Activated naive CD8-positive, alpha-beta T cell treated with anti-CD3 and anti-CD28 coated beads, Interleukin-2, amount 10 ng/mL, durations not matched to agents 7 days and 5 days (primary cell): ENCODE measurements around the gene PARVG. TPM values are rescaled to one million over a fixed set of nuclear protein-coding genes. Genes with fewer than 3 reads are reported as not detected.
A peak's percentile ranks its signal among the peaks of the same experiment; 100 is the strongest.

Experiments used
- ATAC-seq: fragments of 150-1000 bp; cut with Tn5 transposase; one replicate; pipeline ENCODE4 v1.10.0; 2021; ENCODE audit warnings: low read depth, moderate library complexity
- POLR2A ChIA-PET: fragments of 350-600 bp; sonication (Branson Sonifier 250); formaldehyde crosslinking; loops from one replicate; lab custom pipeline; 2021; ENCODE audit warnings: antibody characterized with exemption; lab: Charles Lee
- DNase-seq: peaks from one replicate; pipeline ENCODE4 v3.0.0; 2021
- H3K27ac Mint-ChIP-seq: one replicate; pipeline ENCODE4 v1.8.0; 2022; ENCODE audit warnings: mild to moderate bottlenecking, mixed read lengths
- H3K27me3 Mint-ChIP-seq: one replicate; pipeline ENCODE4 v1.8.0; 2022; ENCODE audit warnings: mild to moderate bottlenecking, moderate library complexity, mixed read lengths
- H3K36me3 Mint-ChIP-seq: one replicate; pipeline ENCODE4 v1.8.0; 2021; ENCODE audit warnings: mild to moderate bottlenecking, mixed read lengths
- H3K4me1 Mint-ChIP-seq: one replicate; pipeline ENCODE4 v1.8.0; 2021; ENCODE audit warnings: mixed read lengths
- H3K4me3 Mint-ChIP-seq: one replicate; pipeline ENCODE4 v1.8.0; 2022; ENCODE audit warnings: mild to moderate bottlenecking, moderate library complexity, mixed read lengths
- H3K9me3 Mint-ChIP-seq: one replicate; pipeline ENCODE4 v1.8.0; 2021; ENCODE audit warnings: mixed read lengths
- total RNA-seq, 2 experiments: library from RNA; stranded (reverse); gene quantifications; one replicate each; pipeline ENCODE4 v1.2.3, GENCODE V29; 2021

The PARVG gene
- total RNA-seq, 2 experiments from 2014 or later = 238 to 241 TPM

GRCh38 chr22:44175676-44176075 is 5.0 kb upstream of the PARVG start:
- no peak for ATAC-seq
- Mint-ChIP-seq H3K4me3 (no peak overlapping the region), H3K4me1 (peaks cover 7% of the 10 kb centered on the region), H3K27ac (no peak overlapping the region), H3K36me3 (no peaks in the 10 kb centered on the region), H3K27me3 (peaks cover 10% of the 10 kb centered on the region), H3K9me3 (no peaks in the 10 kb centered on the region)
- POLR2A ChIA-PET = no interaction called here
- no peak for DNase-seq

- no peak overlapping the region for H3K4me3 Mint-ChIP-seq
- POLR2A ChIA-PET = interaction anchor here (0.7 to 1.6 kb wide), 3 partner anchors 16 to 63 kb away, joined by 3 to 4 read pairs (median 4); no protein-coding TSS in a partner anchor
- H3K27me3 Mint-ChIP-seq = peaks cover 8% of the 10 kb centered on the region
- peaks cover 16% of the 10 kb centered on the region for H3K4me1 Mint-ChIP-seq
- no peaks in the 10 kb centered on the region for H3K9me3 Mint-ChIP-seq
- no peak overlapping the region for H3K27ac Mint-ChIP-seq
- DNase-seq (no peak), ATAC-seq (no peak)
- peaks cover 4% of the 10 kb centered on the region for H3K36me3 Mint-ChIP-seq
Observed at GRCh38 chr22:44179196-44179988, 1.3 kb upstream of the PARVG start.

- H3K4me1 Mint-ChIP-seq = peaks cover 19% of the 10 kb centered on the region
- no peak for ATAC-seq
- H3K36me3 Mint-ChIP-seq = peaks cover 4% of the 10 kb centered on the region
- no peaks in the 10 kb centered on the region for H3K9me3 Mint-ChIP-seq
- H3K27me3 Mint-ChIP-seq = peaks cover 8% of the 10 kb centered on the region
- peak overlapping the region; percentile 96 for H3K27ac Mint-ChIP-seq
- H3K4me3 Mint-ChIP-seq = peak overlapping the region; percentile 97
- DNase-seq = no peak
- POLR2A ChIA-PET = interaction anchor here (0.7 to 1.9 kb wide), 7 partner anchors 15 to 228 kb away, joined by 3 to 9 read pairs (median 5); partner anchors contain the start of gene SAMM50
Observed at GRCh38 chr22:44179989-44180705, 578 bp upstream of the PARVG start.

GRCh38 chr22:44181033-44181911 is 547 bp downstream of the PARVG start:
- ATAC-seq = peak; percentile 57
- H3K27ac Mint-ChIP-seq = peak overlapping the region; percentile 96
- H3K4me1 Mint-ChIP-seq = peaks cover 21% of the 10 kb centered on the region
- H3K4me3 Mint-ChIP-seq = peak overlapping the region; percentile 97
- H3K9me3 Mint-ChIP-seq = no peaks in the 10 kb centered on the region
- H3K36me3 Mint-ChIP-seq = peaks cover 6% of the 10 kb centered on the region
- POLR2A ChIA-PET = interaction anchor here (0.6 to 3.1 kb wide), 28 partner anchors 9 to 547 kb away, joined by 3 to 14 read pairs (median 4); partner anchors contain the start of genes PARVB and SAMM50
- peak; percentile 75 for DNase-seq
- H3K27me3 Mint-ChIP-seq = peaks cover 8% of the 10 kb centered on the region

GRCh38 chr22:44181912-44182587 is 1.3 kb downstream of the PARVG start:
- H3K36me3 Mint-ChIP-seq = peaks cover 6% of the 10 kb centered on the region
- H3K4me1 Mint-ChIP-seq = peaks cover 21% of the 10 kb centered on the region
- DNase-seq (peak; percentile 64), ATAC-seq (peak; percentile 23)
- H3K27ac Mint-ChIP-seq = peak overlapping the region; percentile 96
- H3K27me3 Mint-ChIP-seq = peaks cover 8% of the 10 kb centered on the region
- POLR2A ChIA-PET = interaction anchor here (0.7 to 3.1 kb wide), 16 partner anchors 9 to 546 kb away, joined by 3 to 14 read pairs (median 4); partner anchors contain the start of genes PARVB and SAMM50
- peak overlapping the region; percentile 97 for H3K4me3 Mint-ChIP-seq
- H3K9me3 Mint-ChIP-seq = no peaks in the 10 kb centered on the region

GRCh38 chr22:44182588-44183286 is 2.0 kb downstream of the PARVG start:
- ATAC-seq (peak; percentile 80), DNase-seq (peak; percentile 71)
- no peaks in the 10 kb centered on the region for H3K9me3 Mint-ChIP-seq
- H3K36me3 Mint-ChIP-seq = peaks cover 6% of the 10 kb centered on the region
- peaks cover 6% of the 10 kb centered on the region for H3K27me3 Mint-ChIP-seq
- peak overlapping the region; percentile 96 for H3K27ac Mint-ChIP-seq
- POLR2A ChIA-PET = interaction anchor here (0.5 to 3.1 kb wide), 12 partner anchors 8 to 546 kb away, joined by 3 to 14 read pairs (median 4); partner anchors contain the start of gene PARVB
- H3K4me1 Mint-ChIP-seq = peaks cover 25% of the 10 kb centered on the region
- peak overlapping the region; percentile 97 for H3K4me3 Mint-ChIP-seq

- H3K9me3 Mint-ChIP-seq = no peaks in the 10 kb centered on the region
- H3K36me3 Mint-ChIP-seq = peaks cover 6% of the 10 kb centered on the region
- ATAC-seq (no peak), DNase-seq (no peak)
- H3K27ac Mint-ChIP-seq = peak overlapping the region; percentile 96
- H3K27me3 Mint-ChIP-seq = peaks cover 2% of the 10 kb centered on the region
- H3K4me3 Mint-ChIP-seq = peak overlapping the region; percentile 97
- POLR2A ChIA-PET = interaction anchor here (0.5 to 3.1 kb wide), 8 partner anchors 8 to 471 kb away, joined by 3 to 14 read pairs (median 4); partner anchors contain the start of gene PARVB
- peaks cover 25% of the 10 kb centered on the region for H3K4me1 Mint-ChIP-seq
Observed at GRCh38 chr22:44183287-44183588, 2.5 kb downstream of the PARVG start.

GRCh38 chr22:44184006-44184405 is 3.3 kb downstream of the PARVG start:
- POLR2A ChIA-PET = no interaction called here
- no peak for DNase-seq

GRCh38 chr22:44185237-44186120 is 4.8 kb downstream of the PARVG start:
- DNase-seq (peak; percentile 22), ATAC-seq (no peak)
- Mint-ChIP-seq H3K4me1 (peaks cover 24% of the 10 kb centered on the region), H3K9me3 (no peaks in the 10 kb centered on the region), H3K27me3 (no peaks in the 10 kb centered on the region), H3K4me3 (no peak overlapping the region), H3K36me3 (peaks cover 8% of the 10 kb centered on the region), H3K27ac (no peak overlapping the region)
- POLR2A ChIA-PET = interaction anchor here (1.0 kb wide), 1 partner anchor 22 kb away, joined by 3 read pairs; no protein-coding TSS in a partner anchor

More at GRCh38 chr22:44184006-44184405, 3.3 kb downstream of the PARVG start:
- ATAC-seq = no peak
- H3K27me3 Mint-ChIP-seq = no peaks in the 10 kb centered on the region
- H3K27ac Mint-ChIP-seq = no peak overlapping the region
- H3K36me3 Mint-ChIP-seq = peaks cover 6% of the 10 kb centered on the region
- H3K4me3 Mint-ChIP-seq = peak overlapping the region; percentile 97
- H3K4me1 Mint-ChIP-seq = peaks cover 25% of the 10 kb centered on the region
- H3K9me3 Mint-ChIP-seq = no peaks in the 10 kb centered on the region

- H3K9me3 Mint-ChIP-seq = no peaks in the 10 kb centered on the region
- no peak for ATAC-seq
- no peak overlapping the region for H3K27ac Mint-ChIP-seq
- H3K36me3 Mint-ChIP-seq = peaks cover 8% of the 10 kb centered on the region
- no peak for DNase-seq
- POLR2A ChIA-PET = interaction anchor here (1.0 kb wide), 1 partner anchor 22 kb away, joined by 3 read pairs; no protein-coding TSS in a partner anchor
- no peak overlapping the region for H3K4me3 Mint-ChIP-seq
- peaks cover 19% of the 10 kb centered on the region for H3K4me1 Mint-ChIP-seq
- H3K27me3 Mint-ChIP-seq = no peaks in the 10 kb centered on the region
Observed at GRCh38 chr22:44186121-44186510, 5.4 kb downstream of the PARVG start.

- Mint-ChIP-seq H3K4me1 (peaks cover 20% of the 10 kb centered on the region), H3K36me3 (peaks cover 10% of the 10 kb centered on the region), H3K4me3 (no peak overlapping the region), H3K9me3 (no peaks in the 10 kb centered on the region), H3K27ac (no peak overlapping the region), H3K27me3 (no peaks in the 10 kb centered on the region)
- POLR2A ChIA-PET = no interaction called here
- ATAC-seq = no peak
- DNase-seq = peak; percentile 23
Observed at GRCh38 chr22:44186737-44187136, 6.0 kb downstream of the PARVG start.
